H9 (cell line): ENCODE results near the gene LONRF3. TPM values are rescaled to one million over a fixed set of nuclear protein-coding genes. Genes with fewer than 3 reads are reported as not detected.

Experiments
- DNase-seq: peaks from one replicate; pipeline ENCODE4 v3.0.0-alpha.2; 2017
- H2AFZ ChIP-seq: one replicate; pipeline ENCODE4 v1.6.1; 2013; ENCODE audit warnings: mild to moderate bottlenecking, low read length, control low read depth, moderate library complexity
- H2AK5ac ChIP-seq: 2 replicates; pipeline ENCODE4 v1.6.1; 2013; ENCODE audit warnings: low read length, control low read depth, mixed read lengths; ENCODE audit not compliant: insufficient read length
- H2BK120ac ChIP-seq: one replicate; pipeline ENCODE4 v1.6.1; 2013; ENCODE audit warnings: low read depth, mild to moderate bottlenecking, low read length, control low read depth, inconsistent platforms; ENCODE audit not compliant: poor library complexity, severe bottlenecking
- H2BK12ac ChIP-seq: 2 replicates; pipeline ENCODE4 v1.6.1; 2013; ENCODE audit warnings: low read length, control low read depth, mixed read lengths, low read depth; ENCODE audit not compliant: insufficient read length
- H2BK15ac ChIP-seq: 2 replicates; pipeline ENCODE4 v1.6.1; 2013; ENCODE audit warnings: low read depth, low read length, control low read depth
- H2BK20ac ChIP-seq: one replicate; pipeline ENCODE4 v1.6.1; 2013; ENCODE audit warnings: low read depth, mild to moderate bottlenecking, low read length, control low read depth, inconsistent platforms; ENCODE audit not compliant: poor library complexity, severe bottlenecking
- H2BK5ac ChIP-seq: 2 replicates; pipeline ENCODE4 v1.6.1; 2013; ENCODE audit warnings: low read length, control low read depth, mixed read lengths; ENCODE audit not compliant: insufficient read length
- H3K14ac ChIP-seq: 2 replicates; pipeline ENCODE4 v1.6.1; 2013; ENCODE audit warnings: low read length, control low read depth; ENCODE audit not compliant: insufficient read depth
- H3K18ac ChIP-seq: 2 replicates; pipeline ENCODE4 v1.6.1; 2013; ENCODE audit warnings: low read depth, mild to moderate bottlenecking, mixed read lengths, low read length, control low read depth; ENCODE audit not compliant: insufficient read length
- H3K23ac ChIP-seq: 2 replicates; pipeline ENCODE4 v1.6.1; 2013; ENCODE audit warnings: low read length, control low read depth, mixed read lengths, low read depth; ENCODE audit not compliant: insufficient read length
- H3K23me2 ChIP-seq: 2 replicates; pipeline ENCODE4 v1.6.1; 2013; ENCODE audit warnings: low read depth, mild to moderate bottlenecking, mixed read lengths, low read length, control low read depth; ENCODE audit not compliant: insufficient read length, poor library complexity, severe bottlenecking
- H3K27ac ChIP-seq: 2 replicates; pipeline ENCODE4 v1.5.1; 2013; ENCODE audit warnings: low read length, control low read depth, mixed read lengths, low read depth; ENCODE audit not compliant: insufficient read length
- H3K27me3 ChIP-seq: 2 replicates; pipeline ENCODE4 v1.6.1; 2013; ENCODE audit warnings: low read length, control low read depth, inconsistent platforms; ENCODE audit not compliant: insufficient read depth
- H3K4ac ChIP-seq: 2 replicates; pipeline ENCODE4 v1.6.1; 2013; ENCODE audit warnings: low read depth, mild to moderate bottlenecking, control low read depth, inconsistent platforms, low read length, moderate library complexity
- H3K4me1 ChIP-seq: 2 replicates; pipeline ENCODE4 v1.6.1; 2013; ENCODE audit warnings: low read length, control low read depth, inconsistent platforms; ENCODE audit not compliant: insufficient read depth
- H3K4me2 ChIP-seq: 2 replicates; pipeline ENCODE4 v1.6.1; 2013; ENCODE audit warnings: low read length, control low read depth, mixed read lengths; ENCODE audit not compliant: insufficient read length, insufficient read depth
- H3K56ac ChIP-seq: 2 replicates; pipeline ENCODE4 v1.6.1; 2013; ENCODE audit warnings: low read depth, mild to moderate bottlenecking, mixed read lengths, low read length, control low read depth; ENCODE audit not compliant: insufficient read length
- H3K79me1 ChIP-seq: 2 replicates; pipeline ENCODE4 v1.6.1; 2013; ENCODE audit warnings: low read depth, mild to moderate bottlenecking, moderate library complexity, low read length, control low read depth, inconsistent platforms; ENCODE audit not compliant: insufficient read depth, poor library complexity, severe bottlenecking
- H3K79me2 ChIP-seq: 2 replicates; pipeline ENCODE4 v1.6.1; 2013; ENCODE audit warnings: low read length, control low read depth, inconsistent platforms; ENCODE audit not compliant: insufficient read depth
- H3K9ac ChIP-seq: 2 replicates; pipeline ENCODE4 v1.6.1; 2013; ENCODE audit warnings: low read length, control low read depth, mixed read lengths; ENCODE audit not compliant: insufficient read length; ENCODE audit errors: extremely low read depth
- H3K9me3 ChIP-seq: one replicate; pipeline ENCODE4 v1.6.1; 2013; ENCODE audit warnings: low read depth, low read length, inconsistent platforms; ENCODE audit not compliant: control insufficient read depth
- H3T11ph ChIP-seq: one replicate; pipeline ENCODE4 v1.6.1; 2013; ENCODE audit warnings: mild to moderate bottlenecking, low read length, control low read depth, inconsistent platforms
- H4K20me1 ChIP-seq: one replicate; pipeline ENCODE4 v1.6.1; 2013; ENCODE audit not compliant: control insufficient read depth, insufficient read length, insufficient read depth
- H4K5ac ChIP-seq: 2 replicates; pipeline ENCODE4 v1.6.1; 2013; ENCODE audit warnings: low read depth, mild to moderate bottlenecking, mixed read lengths, low read length, control low read depth; ENCODE audit not compliant: insufficient read length
- H4K8ac ChIP-seq: replicated peaks from 2 replicates; pipeline ENCODE4 v1.6.1; 2013; ENCODE audit warnings: low read length, control low read depth, mixed read lengths, low read depth; ENCODE audit not compliant: insufficient read length
- H4K91ac ChIP-seq: 2 replicates; pipeline ENCODE4 v1.6.1; 2013; ENCODE audit warnings: low read depth, mild to moderate bottlenecking, moderate library complexity, mixed read lengths, low read length, control low read depth; ENCODE audit not compliant: insufficient read length
- H3K27ac Mint-ChIP-seq, 3 experiments: 2 replicates in 2 of 3; 3 replicates in 1 of 3; pipeline ENCODE4 v1.8.0; 2020 to 2021; ENCODE audit warnings: mixed read lengths in 3 of 3, mild to moderate bottlenecking in 1 of 3, moderate library complexity in 1 of 3
- H3K27me3 Mint-ChIP-seq: 2 replicates; pipeline ENCODE4 v1.8.0; 2021; ENCODE audit warnings: low read depth, mild to moderate bottlenecking, moderate library complexity, mixed read lengths
- H3K36me3 Mint-ChIP-seq, 3 experiments: 2 replicates in 2 of 3; 3 replicates in 1 of 3; pipeline ENCODE4 v1.8.0; 2020 to 2021; ENCODE audit warnings: low read depth in 3 of 3, mixed read lengths in 3 of 3; ENCODE audit not compliant: insufficient read depth in 1 of 3
- H3K4me1 Mint-ChIP-seq, 2 experiments: 2 replicates each; pipeline ENCODE4 v1.8.0; 2020; ENCODE audit warnings: mixed read lengths in 2 of 2
- H3K4me3 Mint-ChIP-seq, 2 experiments: 2 replicates in 1 of 2; 3 replicates in 1 of 2; pipeline ENCODE4 v1.8.0; 2020 to 2021; ENCODE audit warnings: mild to moderate bottlenecking in 2 of 2, mixed read lengths in 2 of 2, moderate library complexity in 1 of 2
- H3K9me3 Mint-ChIP-seq, 2 experiments: 2 replicates in 1 of 2; 3 replicates in 1 of 2; pipeline ENCODE4 v1.8.0; 2020; ENCODE audit warnings: mild to moderate bottlenecking in 2 of 2, mixed read lengths in 2 of 2, moderate library complexity in 1 of 2
- CTCF ChIP-seq: fragments of 200-600 bp; sonication (generic); conservative IDR thresholded peaks from 3 replicates; pipeline ENCODE4 v1.8.0; 2021; ENCODE audit warnings: antibody characterized with exemption, mild to moderate bottlenecking
- WGBS: extraction: QIAGEN DNeasy Blood & Tissue Kit; methylation state at CpG from one replicate; pipeline ENCODE4 v1.1.7; 2013; ENCODE audit warnings: missing lambda C conversion rate, low lambda C conversion rate, mixed read lengths; ENCODE audit not compliant: insufficient read length; ENCODE audit errors: extremely low coverage; 5-methylcytosine and 5-hydroxymethylcytosine counted together
- total RNA-seq: library from RNA; stranded (reverse); gene quantifications from 2 replicates; pipeline ENCODE4 v1.2.1, GENCODE V29; 2021

The LONRF3 gene
- total RNA-seq, 1 experiment from 2014 or later, result 0.33 TPM

DNA sequence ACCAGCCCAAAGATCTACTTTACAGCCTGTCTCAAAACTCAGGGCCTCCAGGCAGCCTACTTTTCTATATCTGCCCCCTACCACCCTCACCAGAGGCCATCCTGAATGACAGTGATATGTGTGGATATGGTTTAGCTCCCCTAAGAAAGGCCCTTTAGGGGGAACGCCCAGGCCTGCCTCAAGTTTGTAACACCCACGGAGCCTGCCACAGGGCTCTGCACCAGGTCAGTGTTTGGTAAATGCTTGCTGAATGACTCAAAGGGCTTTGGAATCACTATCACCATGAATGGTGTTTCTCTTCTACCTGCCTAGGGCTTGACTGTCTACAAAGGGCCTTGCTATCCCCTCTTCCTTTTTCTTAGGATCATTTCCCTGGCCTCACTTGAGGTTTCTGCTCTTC is 11.3 kb upstream of the LONRF3 start:
- Histone ChIP-seq H3T11ph (no peak overlapping the region), H3K4me2 (no peak overlapping the region), H2BK12ac (no peak overlapping the region), H3K14ac (no peak overlapping the region), H3K18ac (no peak overlapping the region), H3K4me1 (no peaks in the 10 kb centered on the region), H2BK20ac (no peak overlapping the region), H4K91ac (no peak overlapping the region), H2AFZ (no peak overlapping the region), H2BK5ac (no peak overlapping the region), H4K20me1 (no peaks in the 10 kb centered on the region), H4K5ac (no peak overlapping the region), H2AK5ac (no peak overlapping the region), H3K9me3 (peaks cover 44% of the 10 kb centered on the region), H3K9ac (no peak overlapping the region), H3K79me2 (no peaks in the 10 kb centered on the region), H3K23me2 (no peaks in the 10 kb centered on the region), H3K79me1 (no peaks in the 10 kb centered on the region), H3K56ac (no peak overlapping the region), H3K27ac (no peak overlapping the region), H2BK120ac (no peak overlapping the region), H4K8ac (no peak overlapping the region), H3K23ac (no peak overlapping the region), H2BK15ac (no peak overlapping the region), H3K4ac (no peak overlapping the region), H3K27me3 (peaks cover 12% of the 10 kb centered on the region; the same call in 1 of the 2 replicates)
- H3K27ac Mint-ChIP-seq, result no peak overlapping the region
- WGBS, result no CpG with 5 or more reads among the region's 2 CpGs
- DNase-seq, result no peak
- peaks cover 0 to 5% of the 10 kb centered on the region in 2 experiments; a peak in 2 of 4 replicates for H3K4me1 Mint-ChIP-seq
- peaks cover 69 to 75% of the 10 kb centered on the region in 2 experiments for H3K9me3 Mint-ChIP-seq
- no peak overlapping the region for H3K4me3 Mint-ChIP-seq
- peaks cover 0 to 2% (median 0%) of the 10 kb centered on the region in 3 experiments; a peak in 3 of 7 replicates for H3K36me3 Mint-ChIP-seq
- TF ChIP-seq CTCF, result no peak
- peaks cover 90% of the 10 kb centered on the region for H3K27me3 Mint-ChIP-seq
